GM21423 (cell line): ENCODE measurements around the gene TMCC1.
"Not testable (repeated sequence)": the region's sequence is repeated elsewhere in the genome, so short reads cannot be mapped to it uniquely, and the experiment has no call there.

Source experiments
- ATAC-seq: cut with Tn5 transposase; IDR thresholded peaks from one replicate; pipeline ENCODE4 v1.9.1; 2021; ENCODE audit warnings: mild to moderate bottlenecking, moderate library complexity; ENCODE audit not compliant: unreplicated experiment

TMCC1 gene

GRCh38 chr3:129689036-129689435, 204.5 kb downstream of the TMCC1 start:
- ATAC-seq = no peak

GRCh38 chr3:129688271-129688895, 205.1 kb downstream of the TMCC1 start:
- no peak for ATAC-seq

GRCh38 chr3:129687586-129688125, 205.9 kb downstream of the TMCC1 start:
- ATAC-seq = no peak

GRCh38 chr3:129686941-129687340, 206.6 kb downstream of the TMCC1 start:
- ATAC-seq = no peak

GRCh38 chr3:129684270-129684669, 209.2 kb downstream of the TMCC1 start:
- no peak for ATAC-seq

- no peak for ATAC-seq
Observed at GRCh38 chr3:129683201-129683600, 210.3 kb downstream of the TMCC1 start.

- no peak for ATAC-seq
Observed at GRCh38 chr3:129676985-129677384, 216.5 kb downstream of the TMCC1 start.

GRCh38 chr3:129674798-129675123, 218.8 kb downstream of the TMCC1 start:
- not testable (repeated sequence) for ATAC-seq

- no peak for ATAC-seq
Observed at GRCh38 chr3:129673897-129674797, 219.4 kb downstream of the TMCC1 start.

- ATAC-seq = no peak
Observed at GRCh38 chr3:129673012-129673411, 220.5 kb downstream of the TMCC1 start.

GRCh38 chr3:129672412-129672811, 221.1 kb downstream of the TMCC1 start:
- peak; percentile 68 for ATAC-seq

- ATAC-seq = no peak
Observed at GRCh38 chr3:129665024-129665768, 228.3 kb downstream of the TMCC1 start.

- no peak for ATAC-seq
Observed at GRCh38 chr3:129663930-129664646, 229.4 kb downstream of the TMCC1 start.

- ATAC-seq = no peak
Observed at GRCh38 chr3:129663045-129663446, 230.5 kb downstream of the TMCC1 start.

GRCh38 chr3:129662191-129662608, 231.3 kb downstream of the TMCC1 start:
- ATAC-seq = no peak

- no peak for ATAC-seq
Observed at GRCh38 chr3:129661766-129662165, 231.7 kb downstream of the TMCC1 start.

- ATAC-seq = no peak
Observed at GRCh38 chr3:129658110-129658843, 235.2 kb downstream of the TMCC1 start.

- no peak for ATAC-seq
Observed at GRCh38 chr3:129657261-129658046, 236.1 kb downstream of the TMCC1 start.

GRCh38 chr3:129656659-129657247, 236.8 kb downstream of the TMCC1 start:
- ATAC-seq = no peak
